ENCODE measurements around the gene BBS9.

- TF ChIP-seq CTCF (IDR thresholded peaks at IDR 0.05) (no peak), POLR2A (IDR thresholded peaks at IDR 0.05) (no peak)
These were observed 463.4 kb downstream of the BBS9 start for GRCh38 chr7:33592718-33593117.

Data from right lobe of liver (tissue), 4 donors.